NOMO-1 treated with dmso at 0.1 percent for 144 hours (cell line): ENCODE measurements around the gene EXOC6B.

ENCODE experiments used
- DNase-seq: peaks from one replicate; lab custom pipeline; 2025; ENCODE audit not compliant: unreplicated experiment; lab: John Stamatoyannopoulos, UW

Gene EXOC6B

GRCh38 chr2:72150861-72151356 is 674.9 kb downstream of the EXOC6B start:
- no peak for DNase-seq

- DNase-seq: peak; percentile 73
Observed at GRCh38 chr2:72150157-72150860, 675.5 kb downstream of the EXOC6B start.

- no peak for DNase-seq
Observed at GRCh38 chr2:72149556-72150156, 676.2 kb downstream of the EXOC6B start.

GRCh38 chr2:72148837-72149555 is 676.8 kb downstream of the EXOC6B start:
- DNase-seq: no peak

GRCh38 chr2:72148003-72148836 is 677.6 kb downstream of the EXOC6B start:
- DNase-seq: no peak

GRCh38 chr2:72147303-72147971 is 678.4 kb downstream of the EXOC6B start, which contains the start of gene CYP26B1:
TSS of gene CYP26B1 (minus strand) at chr2:72147862. CDS start at chr2:72147834, 28 bp downstream.
- no peak for DNase-seq

- no peak for DNase-seq
Observed at GRCh38 chr2:72146347-72147302, 679.2 kb downstream of the EXOC6B start.

GRCh38 chr2:72145658-72146329 is 680.0 kb downstream of the EXOC6B start:
- DNase-seq: no peak

- no peak for DNase-seq
Observed at GRCh38 chr2:72145289-72145657, 680.6 kb downstream of the EXOC6B start.

- DNase-seq: no peak
Observed at GRCh38 chr2:72144632-72145288, 681.1 kb downstream of the EXOC6B start.

GRCh38 chr2:72144274-72144631 is 681.6 kb downstream of the EXOC6B start:
- no peak for DNase-seq

- DNase-seq: no peak
Observed at GRCh38 chr2:72143441-72144273, 682.2 kb downstream of the EXOC6B start.

- DNase-seq: no peak
Observed at GRCh38 chr2:72142570-72143440, 683.0 kb downstream of the EXOC6B start.

- no peak for DNase-seq
Observed at GRCh38 chr2:72141881-72142451, 683.9 kb downstream of the EXOC6B start.

- DNase-seq: no peak
Observed at GRCh38 chr2:72141032-72141645, 684.7 kb downstream of the EXOC6B start.

GRCh38 chr2:72140621-72140960 is 685.2 kb downstream of the EXOC6B start:
- DNase-seq: no peak
